Measurements from ENCODE around the gene PPIG.

- TF ChIP-seq CTCF (IDR thresholded peaks at IDR 0.05), result no peak
- TF ChIP-seq EZH2 (IDR thresholded peaks at IDR 0.05), result no peak
Observed at GRCh38 chr2:169683425-169684134, 99.4 kb downstream of the PPIG start.
